ENCODE results near the gene CCDC33. TPM values are rescaled to one million over a fixed set of nuclear protein-coding genes. Genes with fewer than 3 reads are reported as not detected.

Gene CCDC33
- total RNA-seq, 1 donor from 2014 or later: not detected

DNA sequence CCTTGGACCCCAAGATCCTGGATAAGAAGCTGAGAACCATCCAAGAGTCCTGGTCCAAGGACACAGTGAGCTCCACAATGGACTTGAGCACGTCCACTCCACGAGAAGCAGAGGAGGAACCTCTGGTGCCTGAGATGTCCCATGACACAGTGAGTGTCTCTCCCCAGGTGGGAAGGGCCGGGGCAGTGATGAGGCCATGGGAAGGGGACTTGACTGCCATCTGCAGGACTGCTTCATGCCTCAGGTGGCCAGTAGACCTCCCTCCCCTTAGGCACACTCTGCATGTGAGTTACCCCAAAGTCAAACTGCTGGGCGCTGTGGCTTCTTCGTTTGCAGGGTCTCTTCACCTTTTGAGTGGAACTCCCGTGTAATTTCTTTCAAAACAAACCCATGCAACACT, 59.7 kb downstream of the CCDC33 start:
- TF ChIP-seq, protein P1, sequence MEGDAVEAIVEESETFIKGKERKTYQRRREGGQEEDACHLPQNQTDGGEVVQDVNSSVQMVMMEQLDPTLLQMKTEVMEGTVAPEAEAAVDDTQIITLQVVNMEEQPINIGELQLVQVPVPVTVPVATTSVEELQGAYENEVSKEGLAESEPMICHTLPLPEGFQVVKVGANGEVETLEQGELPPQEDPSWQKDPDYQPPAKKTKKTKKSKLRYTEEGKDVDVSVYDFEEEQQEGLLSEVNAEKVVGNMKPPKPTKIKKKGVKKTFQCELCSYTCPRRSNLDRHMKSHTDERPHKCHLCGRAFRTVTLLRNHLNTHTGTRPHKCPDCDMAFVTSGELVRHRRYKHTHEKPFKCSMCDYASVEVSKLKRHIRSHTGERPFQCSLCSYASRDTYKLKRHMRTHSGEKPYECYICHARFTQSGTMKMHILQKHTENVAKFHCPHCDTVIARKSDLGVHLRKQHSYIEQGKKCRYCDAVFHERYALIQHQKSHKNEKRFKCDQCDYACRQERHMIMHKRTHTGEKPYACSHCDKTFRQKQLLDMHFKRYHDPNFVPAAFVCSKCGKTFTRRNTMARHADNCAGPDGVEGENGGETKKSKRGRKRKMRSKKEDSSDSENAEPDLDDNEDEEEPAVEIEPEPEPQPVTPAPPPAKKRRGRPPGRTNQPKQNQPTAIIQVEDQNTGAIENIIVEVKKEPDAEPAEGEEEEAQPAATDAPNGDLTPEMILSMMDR (IDR thresholded peaks at IDR 0.05): no peak
- no peak for DNase-seq (ENCODE audit: low spot score)
- Mint-ChIP-seq H3K4me1 (ENCODE audit: low read depth) (no peaks in the 10 kb centered on the region), H3K9me3 (ENCODE audit: low read depth) (no peaks in the 10 kb centered on the region), H3K4me3 (ENCODE audit: unreplicated experiment) (no peak overlapping the region), H3K27me3 (ENCODE audit: low read depth) (peaks cover 36% of the 10 kb centered on the region), H3K27ac (ENCODE audit: unreplicated experiment) (no peak overlapping the region), H3K36me3 (ENCODE audit: low read depth) (no peaks in the 10 kb centered on the region)

DNA sequence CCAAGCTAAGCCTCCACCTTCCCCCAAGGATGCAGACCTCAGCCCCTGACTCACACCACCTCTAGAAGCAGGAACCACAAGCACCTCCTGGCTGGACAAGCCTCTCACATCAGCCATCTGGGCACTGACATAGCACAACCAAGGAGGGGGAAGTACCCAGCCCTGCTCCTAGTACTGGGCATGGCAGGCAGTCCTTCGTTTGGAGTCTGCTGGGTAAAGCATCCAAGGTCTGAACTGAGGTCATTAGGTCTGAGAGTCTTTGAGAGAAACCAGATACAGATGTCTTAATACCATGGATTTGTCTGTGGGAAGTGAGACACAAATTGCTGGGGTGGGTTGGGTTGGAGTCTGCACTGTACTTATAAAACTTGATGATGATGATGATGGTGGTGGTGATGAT, 61.8 kb downstream of the CCDC33 start:
- DNase-seq (ENCODE audit: low spot score): no peak
- Mint-ChIP-seq H3K9me3 (ENCODE audit: low read depth) (no peaks in the 10 kb centered on the region), H3K4me3 (ENCODE audit: unreplicated experiment) (no peak overlapping the region), H3K27ac (ENCODE audit: unreplicated experiment) (no peak overlapping the region), H3K4me1 (ENCODE audit: low read depth) (peaks cover 7% of the 10 kb centered on the region), H3K27me3 (ENCODE audit: low read depth) (peaks cover 47% of the 10 kb centered on the region), H3K36me3 (ENCODE audit: low read depth) (no peaks in the 10 kb centered on the region)
- TF ChIP-seq, protein P1 (IDR thresholded peaks at IDR 0.05): no peak

DNA sequence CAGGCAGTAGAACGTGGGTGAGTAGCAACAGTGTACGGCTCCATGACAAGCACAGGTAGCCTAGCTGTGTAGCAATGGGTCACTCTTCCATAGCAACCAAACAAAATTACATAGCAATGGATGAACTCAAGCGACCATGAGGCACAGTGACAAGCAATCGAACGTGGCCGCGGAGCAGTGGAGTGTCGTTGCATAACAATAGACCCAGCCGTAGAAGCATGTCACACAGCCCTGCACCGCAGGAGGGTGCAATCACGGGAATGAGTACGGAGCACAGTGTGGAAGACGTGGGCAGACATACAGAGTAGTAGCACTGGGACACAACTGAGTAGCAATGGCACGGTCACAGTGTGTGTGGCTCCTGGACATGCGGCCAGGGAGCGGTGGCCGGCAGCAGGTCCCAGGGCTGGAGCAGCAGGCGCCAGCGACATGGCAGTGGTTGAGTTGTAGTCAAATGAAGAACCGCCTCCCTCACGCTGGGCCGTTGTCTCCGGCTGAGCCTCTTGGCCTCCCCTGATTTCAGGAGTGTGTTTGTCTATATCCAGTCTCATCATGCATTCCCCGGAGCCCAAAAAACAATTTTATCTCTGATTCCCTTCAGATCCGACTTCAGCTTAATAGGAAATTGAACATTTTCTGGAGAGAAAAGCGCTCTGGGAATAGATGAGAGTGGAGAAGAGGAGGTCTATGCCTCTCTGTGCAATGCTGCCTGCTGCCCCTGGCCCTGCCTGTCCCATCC, 64.1 kb downstream of the CCDC33 start:
- TF ChIP-seq, protein P1 (IDR thresholded peaks at IDR 0.05): no peak
- Mint-ChIP-seq H3K27ac (ENCODE audit: unreplicated experiment) (no peak overlapping the region), H3K4me1 (ENCODE audit: low read depth) (peaks cover 9% of the 10 kb centered on the region), H3K4me3 (ENCODE audit: unreplicated experiment) (no peak overlapping the region), H3K9me3 (ENCODE audit: low read depth) (no peaks in the 10 kb centered on the region), H3K27me3 (ENCODE audit: low read depth) (peaks cover 47% of the 10 kb centered on the region), H3K36me3 (ENCODE audit: low read depth) (no peaks in the 10 kb centered on the region)
- no peak for DNase-seq (ENCODE audit: low spot score)

DNA sequence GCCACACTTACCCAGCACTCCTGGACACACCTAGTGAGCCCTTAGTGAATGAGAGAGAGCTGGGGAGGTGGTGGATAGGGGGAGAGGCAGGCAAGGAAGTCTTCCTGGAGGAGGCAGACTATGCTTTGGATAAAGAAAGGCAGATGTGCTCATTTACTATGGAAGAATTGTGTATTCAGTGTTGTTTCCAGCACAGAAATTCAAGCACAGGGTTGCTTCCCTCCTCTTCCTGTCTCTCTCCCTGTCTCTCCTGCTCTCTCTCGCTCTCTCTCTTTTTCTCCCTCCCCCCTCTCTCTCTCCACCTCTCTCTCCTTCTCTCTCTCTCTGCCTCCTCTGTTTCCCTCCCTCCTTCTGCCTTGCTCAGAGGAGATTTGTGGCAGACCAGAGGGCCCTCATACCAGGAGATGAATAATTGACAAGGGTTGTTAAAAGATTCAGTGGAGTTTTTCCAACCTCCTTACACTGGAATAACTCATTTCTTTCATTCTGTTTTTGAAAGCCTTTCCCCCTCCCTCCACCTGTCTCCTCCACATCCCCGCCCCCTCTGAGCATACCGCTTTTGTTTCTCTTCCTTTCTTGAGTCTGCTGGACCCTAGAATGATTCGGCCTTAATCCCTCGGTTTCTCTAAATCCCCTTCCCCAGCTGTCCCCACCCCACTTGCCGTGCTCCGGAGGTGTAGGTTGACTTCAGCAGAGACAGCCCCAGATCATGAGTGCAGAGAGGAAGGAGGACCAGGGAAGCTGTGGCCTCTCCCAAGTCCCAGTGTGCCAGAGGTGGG, 65.6 kb downstream of the CCDC33 start:
- TF ChIP-seq, protein P1 (IDR thresholded peaks at IDR 0.05): no peak
- Mint-ChIP-seq H3K4me3 (ENCODE audit: unreplicated experiment) (no peak overlapping the region), H3K9me3 (ENCODE audit: low read depth) (no peaks in the 10 kb centered on the region), H3K4me1 (ENCODE audit: low read depth) (peaks cover 13% of the 10 kb centered on the region), H3K36me3 (ENCODE audit: low read depth) (no peaks in the 10 kb centered on the region), H3K27me3 (ENCODE audit: low read depth) (peaks cover 50% of the 10 kb centered on the region), H3K27ac (ENCODE audit: unreplicated experiment) (no peak overlapping the region)
- no peak for DNase-seq (ENCODE audit: low spot score)

DNA sequence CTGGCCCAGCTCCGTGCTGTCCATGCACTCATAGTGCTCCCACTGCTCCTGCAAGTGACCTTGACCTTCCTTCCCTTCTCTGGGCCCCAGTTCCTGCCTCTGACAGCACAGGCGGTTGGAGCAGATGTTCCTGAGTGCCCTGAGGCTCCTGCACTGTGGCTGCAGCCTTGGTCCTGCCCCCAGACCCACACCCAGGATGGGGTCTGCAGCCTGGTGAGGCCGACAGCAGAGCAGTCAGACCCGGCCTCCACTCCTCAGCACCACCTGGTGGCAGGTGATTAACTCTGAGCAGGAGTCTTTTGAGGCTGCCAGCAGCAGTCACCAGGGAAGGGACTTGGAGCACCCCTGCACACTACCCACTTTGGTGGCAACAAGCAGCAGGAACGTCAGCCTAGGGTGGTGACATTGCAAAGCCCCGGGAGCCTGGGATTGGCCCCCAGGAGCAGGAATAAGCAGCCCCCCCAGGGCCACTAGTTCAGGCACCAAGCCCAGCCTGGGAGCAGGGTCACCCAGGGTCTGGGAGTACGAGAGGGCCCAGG, 66.8 kb downstream of the CCDC33 start:
- DNase-seq (ENCODE audit: low spot score): no peak
- peaks cover 42% of the 10 kb centered on the region for H3K27me3 Mint-ChIP-seq (ENCODE audit: low read depth)
- H3K4me3 Mint-ChIP-seq (ENCODE audit: unreplicated experiment): no peak overlapping the region
- peaks cover 23% of the 10 kb centered on the region for H3K4me1 Mint-ChIP-seq (ENCODE audit: low read depth)
- H3K9me3 Mint-ChIP-seq (ENCODE audit: low read depth): no peaks in the 10 kb centered on the region
- H3K36me3 Mint-ChIP-seq (ENCODE audit: low read depth): no peaks in the 10 kb centered on the region
- TF ChIP-seq, protein P1 (IDR thresholded peaks at IDR 0.05): peak; percentile 88
- H3K27ac Mint-ChIP-seq (ENCODE audit: unreplicated experiment): peak overlapping the region; percentile 49

All from chondrocyte (in vitro differentiated cells).